Stimulated activated CD8-positive, alpha-beta memory T cell treated with anti-CD3 and anti-CD28 coated beads, Interleukin-12 subunit alpha, Interleukin-12 subunit beta, amount 100 ng/mL, for 24 hours (primary cell): ENCODE results near the gene KRTAP5-3.

Experiments used
- DNase-seq: peaks from one replicate; pipeline ENCODE4 v3.0.0-alpha.2; 2020; ENCODE audit errors: extremely low read depth

The KRTAP5-3 gene

DNA sequence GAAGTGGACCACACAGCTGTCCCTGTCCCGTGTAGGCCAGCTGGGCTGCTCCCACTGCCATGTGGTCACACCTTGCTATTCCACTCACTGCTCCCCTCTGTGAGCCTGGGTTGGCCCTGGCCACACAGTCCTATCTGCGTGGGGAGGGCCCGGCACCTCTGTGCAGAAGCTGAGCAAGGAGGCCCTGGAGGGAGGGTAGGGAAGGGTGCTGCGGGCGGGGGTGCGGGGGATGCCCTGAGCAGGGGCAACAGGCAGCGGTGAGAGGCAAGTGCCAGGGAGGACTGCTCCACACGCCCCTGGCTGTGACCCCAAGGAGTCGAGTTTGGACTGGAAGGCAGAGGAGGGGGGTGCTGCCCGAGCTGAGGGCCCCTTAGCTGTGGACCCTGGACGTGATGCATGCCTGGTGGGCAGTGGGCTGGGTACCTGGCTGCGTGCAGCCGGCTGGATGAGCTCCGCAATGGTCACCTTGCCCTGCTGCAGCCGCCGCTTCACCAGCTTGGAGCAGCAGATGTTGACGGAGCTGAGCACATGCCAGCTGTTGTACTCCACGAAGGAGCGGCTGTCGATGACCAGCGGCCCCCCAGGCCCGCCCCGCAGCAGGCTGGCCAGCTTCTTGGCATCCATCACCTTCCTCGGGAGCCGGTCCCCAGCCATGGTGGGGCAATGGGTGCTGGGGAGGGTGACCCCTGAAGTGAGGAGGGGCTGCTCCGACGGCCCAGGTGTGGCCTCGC, 42.9 kb downstream of the KRTAP5-3 start:
- DNase-seq: no peak

DNA sequence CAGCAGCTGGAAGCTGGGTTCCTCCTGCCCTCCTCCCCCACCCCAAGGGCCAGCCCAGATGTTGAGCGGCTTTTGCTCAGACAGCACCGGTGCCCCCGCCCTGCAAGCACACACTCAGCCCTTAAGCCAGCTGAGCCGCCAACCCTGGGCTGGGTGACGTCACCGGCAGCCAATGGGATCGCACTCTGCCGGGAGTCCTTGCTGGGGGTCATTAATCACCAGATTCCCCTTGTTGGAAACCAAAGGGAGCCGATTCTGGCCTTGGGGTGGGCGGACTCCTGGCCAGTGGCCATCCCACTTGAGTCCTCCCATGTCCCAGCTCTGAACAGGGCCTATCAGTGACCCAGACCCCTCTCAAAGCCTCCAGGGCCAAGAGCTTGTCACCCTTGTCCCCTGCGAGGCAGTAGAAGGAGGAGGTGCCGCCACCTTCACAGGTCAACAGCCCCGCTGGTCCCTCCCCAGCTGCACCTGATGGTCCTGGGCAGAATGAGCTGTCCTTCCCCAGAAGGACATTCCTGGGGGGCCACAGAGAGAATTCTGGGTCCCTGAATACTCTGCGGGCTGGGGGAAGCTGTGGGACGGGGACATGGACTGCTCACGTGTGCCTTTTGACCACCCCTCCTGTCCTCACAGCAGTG, 43.6 kb downstream of the KRTAP5-3 start:
- DNase-seq: no peak

DNA sequence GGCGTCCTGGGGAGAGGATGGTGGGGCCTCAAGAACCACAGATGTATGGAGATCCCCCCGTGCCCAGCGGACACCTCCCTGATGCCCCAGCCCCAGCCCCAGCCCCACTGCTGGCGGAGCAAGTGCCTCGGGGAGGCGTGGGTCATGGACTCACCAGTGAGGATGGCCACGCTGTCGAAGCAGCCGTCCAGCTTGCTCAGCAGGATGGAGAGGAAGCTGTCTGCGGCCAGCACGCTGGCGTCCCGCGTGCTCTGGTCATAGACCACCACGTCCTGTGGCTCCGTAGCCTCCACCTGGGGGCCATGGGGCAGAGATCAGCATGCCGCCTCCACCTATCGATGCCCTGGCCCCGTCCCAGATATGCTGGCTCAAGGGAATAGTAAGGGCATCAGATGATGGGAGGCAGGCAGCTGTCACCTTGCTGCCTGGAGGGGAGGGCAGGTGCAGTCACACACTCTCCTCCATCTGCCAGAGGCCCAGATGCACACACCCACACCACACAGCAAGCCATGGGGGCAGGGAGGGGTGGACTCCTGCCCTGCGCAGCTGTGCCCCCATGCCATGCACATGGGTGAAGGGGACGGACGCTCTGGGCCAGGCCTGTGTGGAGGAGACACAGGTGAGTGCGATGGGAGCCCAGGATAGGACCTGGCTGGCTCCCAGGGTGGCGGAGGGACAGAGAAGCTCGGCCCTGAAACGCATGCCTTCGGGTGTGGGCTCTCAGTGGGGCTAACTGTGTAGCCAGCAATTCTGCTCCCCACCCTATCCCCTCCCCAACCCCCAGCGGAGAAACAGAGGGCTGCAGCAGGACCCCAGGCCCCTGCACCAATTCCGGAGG, 44.3 kb downstream of the KRTAP5-3 start:
- DNase-seq: no peak

DNA sequence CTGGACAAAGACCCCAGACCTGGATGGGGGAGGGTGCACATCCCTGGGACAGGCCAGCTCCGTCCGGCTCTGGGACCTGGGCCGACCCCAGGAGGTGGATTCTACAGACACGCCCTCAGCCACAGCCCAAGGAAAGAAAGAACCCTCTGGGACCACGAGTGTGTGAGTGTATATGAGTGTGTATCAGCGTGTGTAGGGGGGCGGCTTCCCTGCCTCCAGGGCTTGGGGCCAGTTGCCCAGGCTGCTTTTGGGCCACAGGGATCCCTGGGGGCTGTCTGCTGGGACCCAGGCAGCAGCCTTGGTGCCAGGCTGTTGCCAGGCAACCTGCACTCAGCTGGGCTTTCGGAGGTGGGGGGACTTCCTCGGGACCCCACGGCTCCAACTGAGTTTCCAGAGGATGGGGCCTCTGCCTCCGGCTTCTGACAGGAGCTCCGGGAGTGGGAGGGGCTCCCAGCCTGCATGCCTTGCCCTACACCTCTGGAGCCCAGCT, 45.1 kb downstream of the KRTAP5-3 start:
- DNase-seq: no peak

DNA sequence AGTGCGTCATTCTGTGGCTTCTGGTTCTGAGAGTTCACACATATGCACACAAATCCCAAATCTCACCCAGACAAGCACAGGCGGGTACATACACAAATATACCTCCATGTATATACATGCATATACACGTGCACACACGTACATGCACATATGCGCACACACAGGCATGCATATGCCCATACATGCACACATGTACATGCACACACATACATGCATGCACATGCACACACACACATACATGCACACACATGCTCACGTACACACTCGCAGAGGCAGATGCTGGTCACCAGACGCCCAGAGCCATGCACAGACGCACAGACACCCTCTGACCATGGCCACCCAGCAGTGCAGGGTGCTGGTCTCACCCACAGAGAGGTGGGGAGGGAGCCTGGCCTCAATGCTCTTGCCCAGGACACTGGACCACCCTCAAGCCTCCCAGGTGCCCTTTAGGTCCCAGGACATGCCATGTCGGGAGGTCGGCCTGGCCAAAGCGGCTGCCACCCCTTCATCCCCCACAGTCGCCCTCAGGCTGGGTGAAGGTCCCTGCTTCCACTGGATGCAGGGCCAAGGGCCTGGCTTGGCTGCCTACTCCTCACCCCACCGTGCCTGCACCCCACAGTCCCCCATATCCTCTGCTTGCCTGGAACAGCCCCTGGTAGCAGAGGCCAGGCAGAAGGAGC, 45.7 kb downstream of the KRTAP5-3 start:
- DNase-seq: no peak

DNA sequence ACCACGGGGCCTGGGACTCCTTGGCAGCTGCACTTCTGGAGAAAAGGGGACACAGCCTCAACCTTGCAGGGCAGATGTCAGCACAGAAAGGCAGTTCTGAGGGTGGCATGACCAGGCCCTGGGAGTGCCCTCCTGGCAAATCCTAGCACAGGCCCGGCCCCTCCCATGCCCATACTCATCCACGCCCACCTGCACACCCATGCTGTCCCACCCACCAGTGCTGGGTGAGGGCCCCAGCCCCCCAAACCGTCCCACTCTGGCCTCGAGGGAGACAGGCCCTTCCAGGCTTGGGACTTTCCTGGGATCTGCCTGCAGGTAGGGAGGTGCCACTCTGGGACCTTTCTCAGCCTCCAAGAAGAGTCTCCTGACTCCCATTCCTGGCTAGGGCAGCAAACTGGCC, 46.3 kb downstream of the KRTAP5-3 start:
- DNase-seq: no peak

DNA sequence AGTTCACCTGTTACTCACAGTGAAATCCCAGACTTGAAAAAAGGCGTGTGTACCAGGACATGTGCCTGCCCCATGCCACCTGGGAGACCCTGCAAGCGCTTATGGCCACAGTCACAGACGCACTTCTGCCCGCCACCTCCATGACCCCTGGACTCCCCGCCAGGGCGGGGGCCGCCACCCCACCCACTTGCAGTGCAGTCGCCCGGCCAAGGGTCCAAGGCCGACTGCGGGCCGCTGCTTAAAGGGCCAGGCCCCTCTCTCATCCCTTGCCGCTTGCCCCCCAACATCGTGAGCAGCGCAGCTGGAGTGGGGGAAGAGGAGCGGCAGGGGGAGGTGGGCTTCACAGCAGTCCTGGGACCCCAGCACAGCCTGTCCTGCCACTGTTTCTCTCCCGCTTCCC, 47.0 kb downstream of the KRTAP5-3 start:
- no peak for DNase-seq

DNA sequence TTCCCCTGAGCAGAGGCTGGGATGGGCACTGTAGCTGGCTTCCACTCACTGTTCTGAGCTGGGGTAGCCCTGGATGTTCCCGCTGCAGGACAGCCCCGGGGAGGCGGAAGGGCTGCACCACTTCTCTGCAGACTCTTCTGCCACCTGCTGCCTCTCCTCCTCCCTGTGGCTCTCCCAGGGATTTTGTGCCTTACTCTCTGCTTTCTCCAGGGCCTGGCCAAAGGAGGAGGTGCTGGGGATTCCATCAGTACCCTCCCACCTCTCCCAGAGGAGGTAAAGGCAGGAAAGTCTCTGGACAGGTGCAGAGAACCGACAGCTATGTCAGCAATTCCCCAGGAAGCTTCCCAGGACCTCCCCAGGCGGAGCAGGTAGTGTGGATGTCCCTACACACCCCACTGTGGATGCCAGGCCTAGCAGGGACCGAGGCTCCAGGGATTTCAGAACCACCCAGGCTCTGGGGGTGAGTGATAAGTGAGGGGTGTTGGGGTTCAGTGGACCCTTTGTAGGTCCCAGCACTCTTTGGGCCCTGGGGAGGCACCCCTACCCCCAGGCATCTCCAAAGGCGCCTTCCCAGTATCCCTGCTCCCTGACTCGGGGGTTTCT, 47.5 kb downstream of the KRTAP5-3 start:
- no peak for DNase-seq

DNA sequence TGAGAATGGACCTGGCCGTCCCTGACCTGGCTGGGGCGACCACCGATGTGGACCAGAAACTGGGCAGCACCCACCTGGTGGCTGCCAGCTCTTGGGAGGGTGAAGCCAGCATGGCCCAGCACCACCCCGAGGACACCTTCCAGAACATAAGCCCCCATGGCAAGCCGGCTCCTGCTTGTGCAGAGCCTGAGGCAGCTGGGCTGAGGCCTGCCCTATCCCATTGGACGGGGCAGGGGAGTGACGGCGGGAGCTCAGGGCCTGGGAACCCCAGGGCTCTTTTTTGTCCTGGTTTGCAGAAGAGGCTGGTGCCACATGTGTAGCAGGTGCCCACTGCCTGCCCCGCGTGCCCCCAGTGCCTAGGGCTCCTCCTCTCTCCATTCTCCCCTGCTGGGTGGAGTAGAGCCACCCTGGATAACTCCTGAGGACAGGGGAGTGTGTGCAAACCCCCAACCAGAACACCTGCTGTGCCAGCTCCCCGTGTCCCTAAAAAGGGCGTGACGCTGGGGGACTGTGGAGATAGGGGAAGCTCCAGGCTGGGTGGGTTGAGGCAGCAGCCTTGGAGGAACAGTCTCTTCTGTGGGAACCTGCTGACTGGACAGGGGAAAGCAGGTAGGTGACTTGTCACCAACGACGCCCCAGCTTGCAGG, 48.1 kb downstream of the KRTAP5-3 start:
- no peak for DNase-seq

DNA sequence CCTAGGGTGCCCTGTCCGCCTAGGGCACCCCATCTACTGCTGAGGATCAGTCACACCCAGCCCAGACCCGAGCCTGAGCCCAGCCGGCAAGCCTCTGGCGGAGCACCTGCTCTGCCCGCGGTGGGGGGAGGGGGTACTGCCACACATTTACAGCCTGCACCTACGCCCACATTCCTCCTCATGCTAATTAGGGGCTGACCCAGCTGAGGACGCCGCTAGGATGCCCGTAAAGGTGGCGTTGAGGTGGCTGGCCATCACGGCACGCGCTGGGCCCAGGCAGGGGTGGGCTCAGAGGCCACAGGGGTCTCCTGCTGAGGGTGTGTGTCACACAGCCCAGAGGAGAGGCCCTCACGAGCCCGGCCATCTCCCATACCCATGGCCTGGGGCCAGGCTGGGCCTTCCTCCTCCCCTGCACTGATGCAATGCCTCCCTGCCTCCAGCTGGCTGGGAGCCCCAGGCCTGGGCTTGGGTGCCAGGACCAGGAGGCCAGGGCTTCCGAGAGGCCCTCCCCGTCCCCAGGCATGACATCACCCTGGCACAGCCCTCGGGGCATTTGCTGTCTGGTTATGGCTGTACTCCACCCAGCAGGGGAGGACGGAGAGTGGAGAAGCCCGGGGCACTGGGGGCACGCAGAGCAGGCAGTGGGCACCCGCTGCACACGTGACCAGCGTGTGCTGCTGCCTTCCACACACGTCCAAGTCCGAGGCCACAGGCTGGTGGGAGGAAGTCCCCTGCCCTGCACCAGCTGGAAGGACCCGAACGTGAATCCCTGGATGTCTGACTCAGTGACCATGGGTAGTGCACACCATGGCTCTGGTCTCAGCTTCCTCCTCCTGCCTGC, 48.9 kb downstream of the KRTAP5-3 start:
- DNase-seq: no peak

DNA sequence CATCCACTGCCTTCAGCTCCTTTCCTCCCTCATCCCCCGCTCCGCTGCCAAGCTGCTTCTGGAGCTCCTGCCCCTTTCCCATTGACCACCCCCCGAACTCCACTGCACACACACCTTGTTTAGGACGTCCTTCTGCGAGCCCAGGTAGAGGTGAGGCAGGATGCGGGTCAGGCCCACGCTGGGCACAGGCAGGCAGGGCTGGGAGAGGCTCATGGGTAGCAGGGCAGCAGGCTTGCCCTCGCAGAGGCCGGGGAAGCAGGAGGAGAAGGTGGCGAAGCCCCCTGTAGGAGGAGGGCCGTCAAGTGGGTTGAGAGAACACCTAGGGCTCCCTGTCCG, 49.5 kb downstream of the KRTAP5-3 start:
- DNase-seq: no peak

DNA sequence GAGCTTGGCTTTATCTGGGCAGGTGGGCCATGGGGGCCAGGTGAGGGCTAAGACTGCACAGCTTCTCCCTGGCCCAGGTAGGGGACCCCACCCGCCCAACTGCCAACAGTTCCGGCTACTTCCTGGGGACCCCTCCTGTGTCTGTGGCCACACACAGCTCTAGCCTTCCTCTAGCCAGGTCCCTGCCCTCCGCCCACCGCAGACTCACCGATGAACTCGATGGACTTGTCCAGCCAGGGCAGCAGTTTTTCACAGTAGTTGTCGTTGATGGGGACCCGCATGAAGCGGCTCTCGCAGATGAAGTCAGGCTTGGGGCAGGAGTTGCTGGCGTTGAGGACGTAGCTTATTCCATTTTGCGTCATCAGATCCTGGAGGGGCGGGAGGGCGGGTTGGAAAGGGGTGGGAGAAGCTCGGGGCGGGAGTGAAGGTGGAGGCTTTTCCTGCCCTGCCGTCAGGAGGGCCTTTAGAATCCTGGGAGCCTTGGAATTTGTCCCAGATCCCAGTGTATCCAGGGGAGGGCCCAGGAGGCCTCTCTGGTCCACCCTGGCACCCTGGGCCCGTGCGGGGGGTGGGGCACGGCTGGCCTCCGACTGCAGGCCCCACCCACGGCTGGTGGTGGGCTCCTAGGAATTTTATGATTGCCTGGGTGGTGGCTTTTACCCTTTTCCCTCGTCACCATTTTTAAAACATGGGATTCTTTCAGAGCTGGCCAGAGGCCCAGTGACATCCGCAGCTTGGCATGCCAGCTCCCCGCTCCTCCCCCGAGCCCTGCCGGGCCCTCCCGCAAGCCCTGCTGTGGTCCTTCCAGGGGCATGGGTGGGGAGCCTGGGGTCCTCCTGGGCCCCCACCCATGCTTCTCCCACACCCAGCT, 50.1 kb downstream of the KRTAP5-3 start:
- no peak for DNase-seq
